HL-60 (cell line): ENCODE data around the gene UTP4.

Source experiments
- DNase-seq, 2 experiments: peaks; one replicate each; pipeline ENCODE4 v3.0.0-alpha.2; 2010 to 2020; ENCODE audit warnings: low read depth in 1 of 2, low spot score in 1 of 2
- H3K27ac ChIP-seq: fragments of 250-450 bp; sonication (Bioruptor Pico); replicated peaks from 2 replicates; pipeline ENCODE4 v1.5.1; 2020; ENCODE audit warnings: mild to moderate bottlenecking, moderate library complexity
- H3K27me3 ChIP-seq: fragments of 250-450 bp; sonication (Bioruptor Pico); 2 replicates; pipeline ENCODE4 v1.5.1; 2021; ENCODE audit warnings: mild to moderate bottlenecking, moderate library complexity; ENCODE audit not compliant: insufficient read depth, poor library complexity, severe bottlenecking
- H3K4me3 ChIP-seq: replicated peaks from 2 replicates; pipeline ENCODE4 v1.5.1; 2011; ENCODE audit warnings: mild to moderate bottlenecking, control low read depth, low read length; ENCODE audit not compliant: insufficient read depth
- GABPA ChIP-seq: IDR thresholded peaks from 2 replicates; pipeline ENCODE4 v1.6.1; 2012; ENCODE audit warnings: low read depth
- POLR2AphosphoS5 ChIP-seq: IDR thresholded peaks from 2 replicates; pipeline ENCODE4 v1.6.1; 2012; ENCODE audit warnings: low read depth
- SPI1 ChIP-seq: IDR thresholded peaks from 2 replicates; pipeline ENCODE4 v1.6.1; 2012; ENCODE audit warnings: low read depth, mild to moderate bottlenecking, borderline replicate concordance
- TF ChIP-seq, protein P1 (sequence below): IDR thresholded peaks from one replicate; pipeline ENCODE4 v1.5.1; 2011; ENCODE audit warnings: low read length, control low read depth, inconsistent platforms; ENCODE audit not compliant: insufficient read depth
- TF ChIP-seq, protein P2 (sequence below): IDR thresholded peaks from 2 replicates; pipeline ENCODE4 v1.6.1; 2012; ENCODE audit warnings: low read depth; ENCODE audit not compliant: insufficient replicate concordance

Gene UTP4

GRCh38 chr16:69089091-69089910, 43.1 kb upstream of the UTP4 start:
- peak; percentile 27 to 70 for DNase-seq
- TF ChIP-seq, protein P1, sequence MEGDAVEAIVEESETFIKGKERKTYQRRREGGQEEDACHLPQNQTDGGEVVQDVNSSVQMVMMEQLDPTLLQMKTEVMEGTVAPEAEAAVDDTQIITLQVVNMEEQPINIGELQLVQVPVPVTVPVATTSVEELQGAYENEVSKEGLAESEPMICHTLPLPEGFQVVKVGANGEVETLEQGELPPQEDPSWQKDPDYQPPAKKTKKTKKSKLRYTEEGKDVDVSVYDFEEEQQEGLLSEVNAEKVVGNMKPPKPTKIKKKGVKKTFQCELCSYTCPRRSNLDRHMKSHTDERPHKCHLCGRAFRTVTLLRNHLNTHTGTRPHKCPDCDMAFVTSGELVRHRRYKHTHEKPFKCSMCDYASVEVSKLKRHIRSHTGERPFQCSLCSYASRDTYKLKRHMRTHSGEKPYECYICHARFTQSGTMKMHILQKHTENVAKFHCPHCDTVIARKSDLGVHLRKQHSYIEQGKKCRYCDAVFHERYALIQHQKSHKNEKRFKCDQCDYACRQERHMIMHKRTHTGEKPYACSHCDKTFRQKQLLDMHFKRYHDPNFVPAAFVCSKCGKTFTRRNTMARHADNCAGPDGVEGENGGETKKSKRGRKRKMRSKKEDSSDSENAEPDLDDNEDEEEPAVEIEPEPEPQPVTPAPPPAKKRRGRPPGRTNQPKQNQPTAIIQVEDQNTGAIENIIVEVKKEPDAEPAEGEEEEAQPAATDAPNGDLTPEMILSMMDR, result no peak
- peak; percentile 14; the same call in 1 of the 2 replicates for TF ChIP-seq GABPA
- TF ChIP-seq POLR2AphosphoS5, result peak; percentile 54
- TF ChIP-seq SPI1, result peak; percentile 54; the same call in 1 of the 2 replicates
- TF ChIP-seq, protein P2, sequence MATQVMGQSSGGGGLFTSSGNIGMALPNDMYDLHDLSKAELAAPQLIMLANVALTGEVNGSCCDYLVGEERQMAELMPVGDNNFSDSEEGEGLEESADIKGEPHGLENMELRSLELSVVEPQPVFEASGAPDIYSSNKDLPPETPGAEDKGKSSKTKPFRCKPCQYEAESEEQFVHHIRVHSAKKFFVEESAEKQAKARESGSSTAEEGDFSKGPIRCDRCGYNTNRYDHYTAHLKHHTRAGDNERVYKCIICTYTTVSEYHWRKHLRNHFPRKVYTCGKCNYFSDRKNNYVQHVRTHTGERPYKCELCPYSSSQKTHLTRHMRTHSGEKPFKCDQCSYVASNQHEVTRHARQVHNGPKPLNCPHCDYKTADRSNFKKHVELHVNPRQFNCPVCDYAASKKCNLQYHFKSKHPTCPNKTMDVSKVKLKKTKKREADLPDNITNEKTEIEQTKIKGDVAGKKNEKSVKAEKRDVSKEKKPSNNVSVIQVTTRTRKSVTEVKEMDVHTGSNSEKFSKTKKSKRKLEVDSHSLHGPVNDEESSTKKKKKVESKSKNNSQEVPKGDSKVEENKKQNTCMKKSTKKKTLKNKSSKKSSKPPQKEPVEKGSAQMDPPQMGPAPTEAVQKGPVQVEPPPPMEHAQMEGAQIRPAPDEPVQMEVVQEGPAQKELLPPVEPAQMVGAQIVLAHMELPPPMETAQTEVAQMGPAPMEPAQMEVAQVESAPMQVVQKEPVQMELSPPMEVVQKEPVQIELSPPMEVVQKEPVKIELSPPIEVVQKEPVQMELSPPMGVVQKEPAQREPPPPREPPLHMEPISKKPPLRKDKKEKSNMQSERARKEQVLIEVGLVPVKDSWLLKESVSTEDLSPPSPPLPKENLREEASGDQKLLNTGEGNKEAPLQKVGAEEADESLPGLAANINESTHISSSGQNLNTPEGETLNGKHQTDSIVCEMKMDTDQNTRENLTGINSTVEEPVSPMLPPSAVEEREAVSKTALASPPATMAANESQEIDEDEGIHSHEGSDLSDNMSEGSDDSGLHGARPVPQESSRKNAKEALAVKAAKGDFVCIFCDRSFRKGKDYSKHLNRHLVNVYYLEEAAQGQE, result no peak
- no peak overlapping the region for H3K4me3 ChIP-seq
- no peaks in the 10 kb centered on the region for H3K27me3 ChIP-seq
- H3K27ac ChIP-seq, result peak overlapping the region; percentile 69

DNA sequence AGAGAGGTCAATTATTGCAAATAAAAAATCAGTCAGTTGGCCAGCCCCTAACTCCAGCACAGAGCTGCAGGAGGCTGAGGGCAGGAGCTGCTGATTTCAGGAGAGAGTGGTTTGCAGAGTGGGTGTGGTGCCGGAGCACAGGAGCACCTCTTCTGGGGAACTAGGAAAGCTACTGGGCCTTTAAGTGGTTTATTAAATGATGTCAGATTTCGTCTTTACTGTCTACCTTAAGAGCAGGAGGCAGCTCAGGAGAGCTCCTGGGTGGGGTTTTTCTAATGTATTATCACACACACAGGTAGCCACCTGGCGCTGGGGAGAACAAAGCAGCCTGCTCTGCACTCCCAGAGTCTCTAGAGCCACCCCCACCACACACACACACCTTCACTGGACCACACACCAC, 38.5 kb upstream of the UTP4 start:
- Histone ChIP-seq H3K27me3 (no peaks in the 10 kb centered on the region), H3K4me3 (no peak overlapping the region), H3K27ac (no peak overlapping the region)
- no peak for TF ChIP-seq POLR2AphosphoS5
- TF ChIP-seq, protein P1, result no peak
- no peak for TF ChIP-seq SPI1
- TF ChIP-seq GABPA, result no peak
- TF ChIP-seq, protein P2, result no peak
- DNase-seq, result no peak

GRCh38 chr16:69094501-69094900, 37.9 kb upstream of the UTP4 start:
- TF ChIP-seq, protein P1, result no peak
- TF ChIP-seq SPI1 (no peak), POLR2AphosphoS5 (no peak), GABPA (no peak)
- TF ChIP-seq, protein P2, result no peak
- no peak for DNase-seq
- H3K27me3 ChIP-seq, result no peaks in the 10 kb centered on the region
- no peak overlapping the region for H3K27ac ChIP-seq
- H3K4me3 ChIP-seq, result no peak overlapping the region
